Osteocyte (in vitro differentiated cells): Measurements from ENCODE around the gene SLPI. TPM values are rescaled to one million over a fixed set of nuclear protein-coding genes. Genes with fewer than 3 reads are reported as not detected.

ENCODE experiments used
- DNase-seq: peaks from one replicate; pipeline ENCODE4 v3.0.0; 2021; ENCODE audit warnings: mixed read lengths; ENCODE audit not compliant: unreplicated experiment; ENCODE audit errors: extremely low spot score
- H3K27ac Mint-ChIP-seq: one replicate; pipeline ENCODE4 v1.8.0; 2021; ENCODE audit warnings: mild to moderate bottlenecking, mixed read lengths; ENCODE audit not compliant: unreplicated experiment
- H3K27me3 Mint-ChIP-seq: one replicate; pipeline ENCODE4 v1.8.0; 2021; ENCODE audit warnings: mixed read lengths; ENCODE audit not compliant: unreplicated experiment
- H3K36me3 Mint-ChIP-seq: one replicate; pipeline ENCODE4 v1.8.0; 2021; ENCODE audit warnings: mixed read lengths; ENCODE audit not compliant: unreplicated experiment
- H3K4me1 Mint-ChIP-seq: one replicate; pipeline ENCODE4 v1.8.0; 2021; ENCODE audit warnings: mixed read lengths; ENCODE audit not compliant: unreplicated experiment
- H3K4me3 Mint-ChIP-seq: one replicate; pipeline ENCODE4 v1.8.0; 2021; ENCODE audit warnings: mild to moderate bottlenecking, moderate library complexity, mixed read lengths; ENCODE audit not compliant: unreplicated experiment
- H3K9me3 Mint-ChIP-seq: one replicate; pipeline ENCODE4 v1.8.0; 2021; ENCODE audit warnings: mixed read lengths; ENCODE audit not compliant: unreplicated experiment
- CTCF ChIP-seq: fragments of 200-600 bp; sonication (generic); IDR thresholded peaks from 2 replicates; pipeline ENCODE4 v1.5.0; 2021; ENCODE audit warnings: antibody characterized with exemption, mild to moderate bottlenecking, moderate library complexity
- total RNA-seq: library from RNA; stranded (reverse); gene quantifications from 2 replicates; pipeline ENCODE4 v1.2.1, GENCODE V29; 2021

The SLPI gene
- total RNA-seq, 1 donor from 2014 or later: not detected

- H3K36me3 Mint-ChIP-seq: no peaks in the 10 kb centered on the region
- H3K27me3 Mint-ChIP-seq: peaks cover 16% of the 10 kb centered on the region
- TF ChIP-seq CTCF: no peak
- no peak overlapping the region for H3K27ac Mint-ChIP-seq
- no peak for DNase-seq
- no peaks in the 10 kb centered on the region for H3K9me3 Mint-ChIP-seq
- H3K4me3 Mint-ChIP-seq: no peak overlapping the region
- H3K4me1 Mint-ChIP-seq: no peaks in the 10 kb centered on the region
Measured at GRCh38 chr20:45218636-45219035, 35.7 kb downstream of the SLPI start.

GRCh38 chr20:45218124-45218523, 36.2 kb downstream of the SLPI start:
- Mint-ChIP-seq H3K9me3 (no peaks in the 10 kb centered on the region), H3K4me3 (no peak overlapping the region), H3K4me1 (no peaks in the 10 kb centered on the region), H3K27me3 (peaks cover 21% of the 10 kb centered on the region), H3K36me3 (no peaks in the 10 kb centered on the region), H3K27ac (no peak overlapping the region)
- no peak for TF ChIP-seq CTCF
- no peak for DNase-seq

- Mint-ChIP-seq H3K27me3 (peaks cover 33% of the 10 kb centered on the region), H3K36me3 (no peaks in the 10 kb centered on the region), H3K4me3 (no peak overlapping the region), H3K4me1 (no peaks in the 10 kb centered on the region), H3K9me3 (no peaks in the 10 kb centered on the region), H3K27ac (no peak overlapping the region)
- TF ChIP-seq CTCF: no peak
- DNase-seq: no peak
Measured at GRCh38 chr20:45212836-45213235, 41.5 kb downstream of the SLPI start.

GRCh38 chr20:45211569-45212474, 42.5 kb downstream of the SLPI start:
- H3K27me3 Mint-ChIP-seq: peaks cover 35% of the 10 kb centered on the region
- DNase-seq: no peak
- no peak overlapping the region for H3K27ac Mint-ChIP-seq
- no peaks in the 10 kb centered on the region for H3K9me3 Mint-ChIP-seq
- H3K4me1 Mint-ChIP-seq: no peaks in the 10 kb centered on the region
- H3K4me3 Mint-ChIP-seq: no peak overlapping the region
- no peak for TF ChIP-seq CTCF
- no peaks in the 10 kb centered on the region for H3K36me3 Mint-ChIP-seq

GRCh38 chr20:45209924-45210323, 44.4 kb downstream of the SLPI start:
- no peaks in the 10 kb centered on the region for H3K36me3 Mint-ChIP-seq
- no peak overlapping the region for H3K27ac Mint-ChIP-seq
- DNase-seq: no peak
- H3K27me3 Mint-ChIP-seq: peaks cover 48% of the 10 kb centered on the region
- H3K4me3 Mint-ChIP-seq: no peak overlapping the region
- no peaks in the 10 kb centered on the region for H3K9me3 Mint-ChIP-seq
- TF ChIP-seq CTCF: no peak
- H3K4me1 Mint-ChIP-seq: no peaks in the 10 kb centered on the region
